HG03442 (cell line): ENCODE measurements around the gene MUC4.
"Not testable (repeated sequence)": the region's sequence is repeated elsewhere in the genome, so short reads cannot be mapped to it uniquely, and the experiment has no call there.

Experiments used
- ATAC-seq: cut with Tn5 transposase; IDR thresholded peaks from one replicate; pipeline ENCODE4 v1.9.1; 2021; ENCODE audit warnings: mild to moderate bottlenecking, moderate library complexity; ENCODE audit not compliant: unreplicated experiment

MUC4 gene

DNA sequence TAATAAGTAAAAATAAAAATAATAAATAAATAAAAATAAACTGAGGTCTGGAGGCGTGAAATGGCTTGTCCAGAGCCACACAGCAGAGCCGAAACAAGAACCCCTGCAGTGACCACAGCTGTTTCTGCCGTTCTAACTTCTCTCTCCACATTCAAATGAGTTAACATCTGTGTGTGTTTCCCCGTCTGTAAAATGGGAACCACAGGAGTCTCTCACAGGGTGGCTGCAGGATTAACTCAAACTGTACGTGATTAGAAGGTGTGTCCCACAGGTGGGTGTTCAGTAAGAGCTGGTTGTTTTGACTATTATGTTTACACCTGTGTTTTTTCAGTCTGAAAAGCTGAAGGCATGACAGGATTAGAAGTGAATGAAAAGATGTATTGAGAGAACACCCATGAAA, 27.0 kb upstream of the MUC4 start:
- peak; percentile 54 for ATAC-seq

DNA sequence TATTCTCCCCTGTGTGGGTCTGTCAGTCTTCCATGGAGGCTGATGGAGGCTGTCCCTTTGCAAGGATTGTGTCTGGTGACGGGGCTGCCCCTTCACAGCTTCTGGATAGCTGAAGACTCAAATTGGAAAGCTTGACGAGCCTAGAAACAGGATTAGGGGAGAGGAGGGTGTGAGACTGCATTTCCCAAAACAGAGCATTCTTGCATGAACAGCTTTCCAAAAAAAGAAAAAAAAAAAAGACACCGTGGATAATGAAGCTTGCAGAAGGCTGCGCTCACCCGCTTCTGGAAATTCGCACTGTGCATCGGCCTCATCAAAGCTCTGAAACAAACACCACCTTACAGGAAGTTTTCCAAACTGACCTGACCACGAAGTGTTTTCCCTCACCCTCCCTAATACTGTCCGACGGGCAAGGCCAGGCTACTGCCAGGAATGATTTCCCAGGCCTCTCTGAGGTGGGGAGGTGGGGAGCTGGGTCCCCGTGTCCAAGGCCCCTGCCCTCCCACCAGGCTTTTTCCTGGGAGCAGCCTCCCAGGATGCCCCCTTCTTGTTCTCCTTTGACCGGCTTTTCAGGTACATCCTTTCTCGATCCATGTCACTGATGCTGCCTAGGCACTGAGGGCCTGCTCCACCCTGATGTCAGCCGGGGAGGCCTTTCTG, 24.9 kb upstream of the MUC4 start:
- ATAC-seq = no peak

DNA sequence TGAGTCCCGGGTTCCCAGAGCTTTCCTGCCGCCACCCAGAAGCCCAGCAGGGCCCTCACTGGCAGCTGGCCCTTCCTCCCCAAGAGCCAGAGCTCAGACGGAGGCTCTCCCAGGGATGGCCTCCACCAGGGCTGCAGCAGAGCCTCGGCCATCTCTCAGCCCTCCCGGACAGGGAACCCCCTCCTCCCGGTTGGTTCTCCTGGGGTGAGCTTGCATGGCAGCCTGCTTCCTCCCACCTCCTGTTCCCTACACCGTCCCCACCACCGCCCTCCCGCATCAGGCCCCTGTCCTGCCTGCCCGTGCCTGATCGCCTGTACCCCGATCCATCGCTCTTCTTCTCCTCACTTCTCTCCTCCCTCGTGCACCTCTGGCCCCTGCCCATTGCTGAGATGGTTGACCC, 24.1 kb upstream of the MUC4 start:
- ATAC-seq = no peak

DNA sequence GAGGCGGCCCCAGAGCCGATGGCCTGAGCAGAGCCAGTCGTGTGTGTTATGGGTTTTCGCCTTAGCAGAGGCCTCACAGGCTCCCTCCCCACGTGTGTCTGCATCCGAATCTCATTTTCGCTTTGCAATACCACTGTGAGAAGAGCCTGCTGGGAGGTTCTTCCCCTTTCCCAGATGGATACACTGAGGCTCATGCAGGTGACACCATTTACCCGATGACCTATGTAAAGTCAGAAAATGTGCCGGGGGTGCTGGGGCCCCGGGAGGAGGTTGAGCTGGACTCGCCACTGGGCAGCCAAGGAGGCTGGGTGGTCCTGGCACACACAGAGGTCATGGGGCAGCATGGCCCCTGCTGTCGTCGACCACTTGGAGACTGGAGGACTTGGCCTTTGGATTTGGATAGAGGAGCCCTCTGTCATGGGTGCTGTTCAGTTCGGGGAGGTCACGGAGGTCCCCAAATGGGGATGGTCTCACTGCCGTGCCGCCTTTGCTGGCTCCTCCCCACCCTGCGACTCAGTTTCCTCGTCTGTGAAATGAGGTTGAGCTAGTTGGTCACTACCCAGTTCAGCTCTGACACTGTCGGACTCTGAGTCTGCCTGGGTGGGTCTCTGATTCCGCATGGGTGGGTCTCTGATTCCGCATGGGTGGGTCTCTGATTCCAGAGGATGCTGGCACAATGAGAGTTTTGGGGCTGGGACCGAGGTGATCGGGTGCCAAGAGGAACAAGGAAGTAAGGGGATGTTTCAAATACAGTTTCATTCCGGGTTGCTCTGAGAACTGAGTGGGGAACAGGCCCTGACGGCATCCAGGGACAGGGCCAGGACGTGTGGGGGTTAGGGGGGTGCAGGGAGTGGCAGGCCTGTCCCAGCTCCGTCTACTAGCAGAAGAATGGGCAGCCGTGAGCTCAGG, 23.2 kb upstream of the MUC4 start:
- ATAC-seq = no peak

DNA sequence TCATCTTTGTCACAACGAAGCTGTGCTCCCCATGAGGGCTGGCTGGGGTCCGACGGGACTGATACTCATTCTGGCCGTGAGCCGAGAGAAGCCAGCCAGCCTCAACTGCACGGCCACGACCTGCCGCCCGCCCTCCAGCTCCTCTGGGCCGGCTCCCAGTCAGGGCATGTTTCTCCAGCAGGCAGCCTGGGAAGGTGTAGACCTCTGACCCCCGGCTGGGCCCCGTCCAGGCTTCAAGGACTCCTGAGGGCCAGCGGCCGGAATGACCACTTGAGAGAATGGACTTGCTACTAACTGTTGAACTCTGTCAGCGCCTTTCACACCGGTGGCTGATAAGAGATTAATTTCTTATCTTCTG, 18.1 kb upstream of the MUC4 start:
- ATAC-seq = no peak

- no peak for ATAC-seq
Observed at GRCh38 chr3:195828762-195829161, 17.0 kb upstream of the MUC4 start.

GRCh38 chr3:195825857-195826804, 14.4 kb upstream of the MUC4 start:
- ATAC-seq = no peak

DNA sequence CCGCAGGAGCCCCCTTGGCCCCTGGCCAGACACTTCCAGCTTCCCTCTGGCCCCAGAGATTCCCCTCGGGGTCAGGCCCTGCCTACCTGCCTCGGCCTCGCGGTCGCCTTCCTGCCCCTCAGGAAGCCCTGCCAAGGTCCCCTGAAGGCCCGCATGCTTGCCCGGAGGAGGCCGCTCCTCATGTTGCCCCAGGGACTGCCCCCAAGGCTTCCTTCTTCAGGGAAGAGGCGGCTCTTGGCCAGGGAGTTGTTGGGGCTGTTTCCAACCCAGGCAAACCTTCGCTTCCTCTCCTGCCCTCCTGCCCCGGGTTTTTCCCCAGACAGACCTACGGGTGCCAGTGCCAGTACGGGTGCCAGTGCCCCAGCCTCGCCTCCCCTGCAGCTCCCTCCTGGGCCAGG, 13.5 kb upstream of the MUC4 start:
- no peak for ATAC-seq

GRCh38 chr3:195824425-195825190, 12.9 kb upstream of the MUC4 start:
- ATAC-seq = not testable (repeated sequence)

- no peak for ATAC-seq
Observed at GRCh38 chr3:195823999-195824398, 12.3 kb upstream of the MUC4 start.

GRCh38 chr3:195823280-195823679, 11.6 kb upstream of the MUC4 start:
- ATAC-seq = no peak

GRCh38 chr3:195822131-195822696, 10.5 kb upstream of the MUC4 start:
- ATAC-seq = no peak

DNA sequence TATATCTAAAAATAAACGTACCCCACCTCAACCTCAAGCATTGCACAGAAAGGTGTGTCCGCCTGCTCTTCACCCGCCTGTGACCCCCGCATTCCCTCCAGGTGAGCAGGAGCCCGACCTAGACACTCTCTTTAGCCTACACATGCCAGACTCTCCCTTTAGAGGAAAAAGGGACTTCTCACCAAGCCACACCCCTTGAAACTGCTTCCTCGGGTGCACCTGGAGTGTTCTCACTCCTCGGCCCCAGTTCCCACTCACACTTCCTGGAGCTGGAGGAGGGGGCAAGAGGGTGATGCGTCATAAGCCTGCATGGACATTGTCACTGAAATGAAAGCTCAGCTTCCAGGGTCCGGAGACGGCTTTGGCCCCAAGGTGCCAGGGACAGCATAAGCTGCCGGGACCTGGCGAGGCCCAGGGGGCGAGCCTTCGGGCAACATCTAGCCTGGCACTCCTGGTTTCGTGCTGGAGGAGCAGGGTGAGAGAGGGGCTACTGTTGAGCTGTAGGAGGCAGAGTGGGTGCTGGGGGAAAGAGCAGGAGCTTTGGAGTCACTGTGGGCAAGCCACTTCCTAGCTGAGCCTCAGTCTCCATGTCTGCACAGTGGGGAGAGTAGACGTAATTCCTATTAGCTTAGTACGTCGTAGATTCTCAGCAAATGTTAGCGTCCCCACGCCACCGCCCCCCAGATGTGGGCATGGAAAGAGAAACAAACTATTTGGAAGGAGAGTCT, 9.8 kb upstream of the MUC4 start:
- no peak for ATAC-seq

DNA sequence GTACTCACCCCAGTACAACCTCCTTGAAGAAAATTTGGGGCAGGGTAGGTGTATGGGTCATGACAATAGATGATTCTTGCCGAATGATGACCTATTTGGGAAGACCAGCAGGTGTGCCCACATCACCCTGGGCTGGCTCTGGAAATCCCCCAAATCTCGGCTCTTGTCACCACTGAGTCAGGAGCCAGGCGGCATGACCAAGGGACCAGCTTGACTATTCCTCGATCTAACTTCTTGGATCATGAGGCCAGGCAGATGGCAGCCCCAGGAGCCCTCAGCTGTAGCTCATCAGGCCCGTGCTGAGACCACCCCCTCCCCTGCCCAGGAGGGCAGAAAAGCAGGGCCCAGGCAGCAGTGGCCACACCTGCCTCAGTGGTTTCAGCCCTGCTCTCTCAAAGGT, 9.2 kb upstream of the MUC4 start:
- ATAC-seq = no peak

DNA sequence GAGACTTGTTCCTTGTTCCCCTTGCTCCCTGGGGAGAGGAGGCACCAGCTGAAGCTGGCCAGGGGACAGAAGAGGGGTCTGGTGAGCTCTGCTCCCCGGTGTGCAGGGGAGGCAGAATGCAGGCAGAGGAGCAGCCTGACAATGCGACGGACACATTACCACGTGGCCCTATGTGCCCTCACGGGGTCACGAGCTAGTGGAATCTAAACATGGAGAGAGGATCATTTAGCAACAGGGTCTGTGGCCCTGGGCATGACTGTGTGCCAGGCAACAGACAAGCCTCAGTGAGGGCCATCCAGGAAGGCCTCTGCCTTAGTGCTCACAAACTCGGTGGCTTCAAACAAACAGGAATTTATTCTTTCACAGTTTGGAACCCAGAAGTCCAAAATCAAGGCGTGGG, 8.5 kb upstream of the MUC4 start:
- ATAC-seq = no peak

DNA sequence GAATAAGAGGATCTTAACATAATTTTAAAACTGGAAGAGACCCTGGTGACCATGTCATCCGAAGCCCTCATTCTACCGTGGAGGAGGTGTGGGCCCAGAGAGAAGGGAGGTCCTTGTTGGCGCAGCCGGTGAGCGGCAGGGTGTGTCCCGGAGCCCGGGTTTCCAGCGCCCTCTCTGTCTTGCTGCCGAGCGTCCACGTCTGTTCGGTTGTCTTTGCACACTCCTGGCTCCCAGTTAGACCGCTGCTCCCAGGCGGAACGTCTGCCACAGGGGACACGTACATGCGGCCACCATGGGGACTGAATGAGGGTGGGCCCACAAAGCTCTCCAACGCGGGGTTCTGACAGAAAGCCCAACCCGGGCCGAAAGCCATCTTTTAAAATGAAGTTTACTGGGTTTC, 6.6 kb upstream of the MUC4 start:
- ATAC-seq = no peak

DNA sequence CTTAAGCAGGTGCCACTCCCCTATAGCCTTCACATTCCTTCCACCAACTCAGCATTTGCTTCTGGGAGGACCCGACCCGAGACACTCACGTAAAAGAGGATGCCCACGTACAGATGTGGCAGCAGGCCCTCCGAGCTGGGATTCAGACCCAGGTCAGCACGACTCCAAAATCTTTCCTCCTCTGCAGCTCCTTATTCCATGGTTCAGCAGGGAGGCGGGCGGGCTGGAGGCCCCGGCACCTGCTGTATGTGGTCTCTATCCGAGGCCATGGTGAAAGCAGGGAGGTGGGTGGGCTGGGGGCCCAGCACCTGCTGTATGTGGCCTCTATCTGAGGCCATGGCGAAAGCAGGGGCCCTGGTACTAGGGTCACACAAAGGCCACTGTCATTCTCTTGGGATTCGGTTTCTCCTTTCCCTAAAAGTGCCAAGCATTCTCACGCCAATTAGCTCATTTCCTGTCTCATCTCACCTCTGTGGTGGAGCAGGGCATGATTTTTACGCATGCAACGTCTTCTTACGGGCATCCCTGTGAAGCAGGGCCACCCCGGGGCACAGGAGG, 5.9 kb upstream of the MUC4 start:
- no peak for ATAC-seq

DNA sequence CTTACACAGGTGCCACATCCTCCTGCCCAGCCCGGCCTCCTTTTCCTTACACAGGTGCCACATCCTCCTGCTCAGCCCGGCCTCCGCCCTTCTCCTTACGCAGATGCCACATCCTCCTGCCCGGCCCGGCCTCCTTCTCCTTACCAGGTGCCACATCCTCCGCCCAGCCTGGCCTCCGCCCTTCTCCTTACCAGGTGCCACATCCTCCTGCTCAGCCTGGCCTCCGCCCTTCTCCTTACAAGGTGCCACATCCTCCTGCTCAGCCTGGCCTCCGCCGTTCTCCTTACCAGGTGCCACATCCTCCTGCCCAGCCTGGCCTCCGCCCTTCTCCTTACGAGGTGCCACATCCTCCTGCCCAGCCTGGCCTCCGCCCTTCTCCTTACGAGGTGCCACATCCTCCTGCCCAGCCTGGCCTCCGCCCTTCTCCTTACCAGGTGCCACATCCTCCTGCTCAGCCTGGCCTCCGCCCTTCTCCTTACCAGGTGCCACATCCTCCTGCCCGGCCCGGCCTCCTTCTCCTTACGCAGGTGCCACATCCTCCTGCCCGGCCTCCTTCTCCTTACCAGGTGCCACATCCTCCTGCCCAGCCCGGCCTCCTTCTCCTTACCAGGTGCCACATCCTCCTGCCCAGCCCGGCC, 4.7 kb upstream of the MUC4 start:
- not testable (repeated sequence) for ATAC-seq
